ENCODE data around the gene ATP10B. TPM values are rescaled to one million over a fixed set of nuclear protein-coding genes. Genes with fewer than 3 reads are reported as not detected.

Gene ATP10B
- polyA plus RNA-seq, 1 of the 3 experiments (the other 2 are of a cell fraction) = not detected

- H3F3A ChIP-seq (replicated peaks; ENCODE audit: insufficient read depth) = no peaks in the 10 kb centered on the region
- CTCF ChIA-PET = no interaction called here
- H4K20me1 ChIP-seq (ENCODE audit: insufficient read depth) = no peaks in the 10 kb centered on the region
- no peaks in the 10 kb centered on the region for H3K27me3 ChIP-seq (ENCODE audit: insufficient read depth)
- no peak overlapping the region for H2AFZ ChIP-seq (ENCODE audit: low read depth)
- TF ChIP-seq FOXM1 (IDR thresholded peaks at IDR 0.05; ENCODE audit: low read depth) (no peak), CHD2 (IDR thresholded peaks at IDR 0.05; ENCODE audit: low read length, partially characterized antibody) (no peak), IRF3 (IDR thresholded peaks at IDR 0.05; ENCODE audit: low read depth, low read length) (no peak), RCOR1 (IDR thresholded peaks at IDR 0.05; ENCODE audit: low read length) (no peak), FOXJ3 (CRISPR knock-in tag; IDR thresholded peaks at IDR 0.05) (no peak), REST (IDR thresholded peaks at IDR 0.05; ENCODE audit: low read depth, low read length) (no peak), NRF1 (IDR thresholded peaks at IDR 0.05; ENCODE audit: low read depth, low read length) (no peak), JUND (IDR thresholded peaks at IDR 0.05) (no peak)
- no peaks in the 10 kb centered on the region for H3K36me3 ChIP-seq (replicated peaks in 1 of 2; ENCODE audit: control insufficient read depth in 1 of 2, insufficient read depth in 2 of 2, low read length in 1 of 2)
- WGBS (ENCODE audit: low lambda C conversion rate) = 1% methylated on average over 3 of the region's 3 CpGs
- no peak overlapping the region for H3K4me3 ChIP-seq (ENCODE audit: low read depth in 2 of 2, low read length in 1 of 2)
- POLR2A ChIA-PET = no interaction called here
- no peaks in the 10 kb centered on the region for H3K79me2 ChIP-seq (ENCODE audit: insufficient read depth)
- H3K4me2 ChIP-seq = no peak overlapping the region
- no peaks in the 10 kb centered on the region for H3K9me3 ChIP-seq
- no peaks in the 10 kb centered on the region for H3K9me2 ChIP-seq
- no peak overlapping the region for H3K27ac ChIP-seq (ENCODE audit: low read depth in 2 of 2, low read length in 1 of 2)
- DNase-seq = no peak
- no peak overlapping the region for H3K9ac ChIP-seq
- no peaks in the 10 kb centered on the region for H3K4me1 ChIP-seq (ENCODE audit: control insufficient read depth in 1 of 2, insufficient read depth in 2 of 2, low read depth in 1 of 2, low read length in 1 of 2)
Measured at GRCh38 chr5:160665460-160665859, 186.6 kb downstream of the ATP10B start.

- 0% methylated on average over 1 of the region's 1 CpG for WGBS (ENCODE audit: low lambda C conversion rate)
- H3K27ac ChIP-seq (ENCODE audit: low read depth in 2 of 2, low read length in 1 of 2) = no peak overlapping the region
- no peak overlapping the region for H2AFZ ChIP-seq (ENCODE audit: low read depth)
- H3K9ac ChIP-seq = no peak overlapping the region
- no peak overlapping the region for H3K4me3 ChIP-seq (ENCODE audit: low read depth in 2 of 2, low read length in 1 of 2)
- ChIA-PET POLR2A (no interaction called here), CTCF (no interaction called here)
- no peak for DNase-seq
- no peaks in the 10 kb centered on the region for H3F3A ChIP-seq (replicated peaks; ENCODE audit: insufficient read depth)
- H3K27me3 ChIP-seq (ENCODE audit: insufficient read depth) = 0 out of 2 replicates have a peak, but pooled peaks cover 9% of the 10 kb centered on the region
- H3K4me2 ChIP-seq = no peak overlapping the region
- H3K79me2 ChIP-seq (ENCODE audit: insufficient read depth) = no peaks in the 10 kb centered on the region
- H3K9me3 ChIP-seq = no peaks in the 10 kb centered on the region
- H4K20me1 ChIP-seq (ENCODE audit: insufficient read depth) = no peaks in the 10 kb centered on the region
- no peaks in the 10 kb centered on the region for H3K4me1 ChIP-seq (ENCODE audit: control insufficient read depth in 1 of 2, insufficient read depth in 2 of 2, low read depth in 1 of 2, low read length in 1 of 2)
- H3K9me2 ChIP-seq = no peaks in the 10 kb centered on the region
- no peaks in the 10 kb centered on the region for H3K36me3 ChIP-seq (replicated peaks in 1 of 2; ENCODE audit: control insufficient read depth in 1 of 2, insufficient read depth in 2 of 2, low read length in 1 of 2)
- no peak for TF ChIP-seq PBX3 (IDR thresholded peaks at IDR 0.05)
- TF ChIP-seq RCOR1 (IDR thresholded peaks at IDR 0.05; ENCODE audit: low read length) = no peak
- no peak for TF ChIP-seq NFIC (IDR thresholded peaks at IDR 0.05; ENCODE audit: borderline replicate concordance)
- no peak for TF ChIP-seq ZBTB33 (IDR thresholded peaks at IDR 0.05; ENCODE audit: borderline replicate concordance, low read depth)
- TF ChIP-seq IRF3 (IDR thresholded peaks at IDR 0.05; ENCODE audit: low read depth, low read length) = no peak
- no peak for TF ChIP-seq JUND (IDR thresholded peaks at IDR 0.05)
- TF ChIP-seq GATA2 (CRISPR knock-in tag; IDR thresholded peaks at IDR 0.05) = no peak
- TF ChIP-seq CHD2 (IDR thresholded peaks at IDR 0.05; ENCODE audit: low read length, partially characterized antibody) = no peak
- no peak for TF ChIP-seq FOSL2 (IDR thresholded peaks at IDR 0.05; ENCODE audit: borderline replicate concordance, low read depth)
- no peak for TF ChIP-seq FOXM1 (IDR thresholded peaks at IDR 0.05; ENCODE audit: low read depth)
- TF ChIP-seq MAX (IDR thresholded peaks at IDR 0.05; ENCODE audit: low read depth) = no peak
- no peak for TF ChIP-seq EP300 (IDR thresholded peaks at IDR 0.05; ENCODE audit: borderline replicate concordance in 1 of 2, low read depth in 1 of 2, low read length in 1 of 2)
- no peak for TF ChIP-seq MEF2A (IDR thresholded peaks at IDR 0.05; ENCODE audit: borderline replicate concordance, low read depth)
- TF ChIP-seq RAD21 (IDR thresholded peaks at IDR 0.05; ENCODE audit: low read length) = no peak
Measured at GRCh38 chr5:160660132-160660531, 191.9 kb downstream of the ATP10B start.

All from SK-N-SH (cell line).